Liver (tissue), 9 donors: Measurements from ENCODE around the gene TRIM71. TPM values are rescaled to one million over a fixed set of nuclear protein-coding genes. Genes with fewer than 3 reads are reported as not detected.

Experiments used
- DNase-seq: peaks from one replicate; pipeline ENCODE4 v3.0.0-alpha.2; 2017; ENCODE audit warnings: low spot score
- H3K27ac ChIP-seq, 2 donors: one replicate each; pipeline ENCODE4 v1.7.0; 2013; ENCODE audit warnings: inconsistent platforms in 2 of 2, low read length in 2 of 2, control low read depth in 1 of 2, low read depth in 1 of 2, mild to moderate bottlenecking in 1 of 2
- H3K27me3 ChIP-seq, 4 donors: one replicate each; pipeline versions ENCODE4 v1.6.1 to v1.7.0; 2013; ENCODE audit warnings: low read length in 3 of 4, inconsistent platforms in 1 of 4, mild to moderate bottlenecking in 1 of 4, moderate library complexity in 1 of 4; ENCODE audit not compliant: control insufficient read depth in 4 of 4, insufficient read depth in 4 of 4
- H3K36me3 ChIP-seq, 4 donors: one replicate each; pipeline versions ENCODE4 v1.6.1 to v1.7.0; 2013; ENCODE audit warnings: low read length in 3 of 4, mild to moderate bottlenecking in 3 of 4, low read depth in 1 of 4, moderate library complexity in 1 of 4; ENCODE audit not compliant: control insufficient read depth in 4 of 4, insufficient read depth in 3 of 4
- H3K4me1 ChIP-seq, 4 donors: one replicate each; pipeline versions ENCODE4 v1.6.1 to v1.7.0; 2013; ENCODE audit warnings: low read length in 3 of 4, mild to moderate bottlenecking in 3 of 4, moderate library complexity in 1 of 4; ENCODE audit not compliant: control insufficient read depth in 4 of 4, insufficient read depth in 4 of 4
- H3K4me3 ChIP-seq, 3 donors: one replicate each; pipeline versions ENCODE4 v1.6.1 to v1.7.0; 2013; ENCODE audit warnings: low read length in 3 of 3, control low read depth in 1 of 3, low read depth in 1 of 3, mild to moderate bottlenecking in 1 of 3
- H3K9ac ChIP-seq, 2 donors: one replicate each; pipeline ENCODE4 v1.7.0; 2013; ENCODE audit warnings: low read length in 2 of 2, mild to moderate bottlenecking in 2 of 2, moderate library complexity in 2 of 2, control low read depth in 1 of 2, low read depth in 1 of 2
- H3K9me3 ChIP-seq, 4 donors: one replicate each; pipeline versions ENCODE4 v1.6.1 to v1.7.0; 2013; ENCODE audit warnings: low read length in 3 of 4; ENCODE audit not compliant: control insufficient read depth in 4 of 4
- ATF3 ChIP-seq: IDR thresholded peaks from 2 replicates; pipeline ENCODE4 v1.6.1; 2016; ENCODE audit warnings: antibody characterized with exemption
- CTCF ChIP-seq: fragments of 150-350 bp; IDR thresholded peaks from 2 replicates; pipeline ENCODE4 v1.5.1; 2017; ENCODE audit warnings: improper control_type of control experiment, low read depth, low read length; ENCODE audit not compliant: missing input control
- FOXA1 ChIP-seq: IDR thresholded peaks from 2 replicates; pipeline ENCODE4 v1.6.1; 2016; ENCODE audit warnings: antibody characterized with exemption
- HNF4A ChIP-seq, 2 donors: conservative IDR thresholded peaks; 2 replicates each; pipeline ENCODE4 v1.6.1; 2016; ENCODE audit warnings: antibody characterized with exemption in 2 of 2, mild to moderate bottlenecking in 2 of 2
- HNF4G ChIP-seq: IDR thresholded peaks from 2 replicates; pipeline ENCODE4 v1.6.1; 2016; ENCODE audit warnings: antibody characterized with exemption
- JUND ChIP-seq, 2 donors: IDR thresholded peaks; 2 replicates each; pipeline ENCODE4 v1.6.1; 2016; ENCODE audit warnings: antibody characterized with exemption in 2 of 2
- RXRA ChIP-seq, 2 donors: IDR thresholded peaks; 2 replicates each; pipeline ENCODE4 v1.6.1; 2017 to 2018; ENCODE audit warnings: antibody characterized with exemption in 2 of 2, mild to moderate bottlenecking in 1 of 2
- SP1 ChIP-seq: IDR thresholded peaks from 2 replicates; pipeline ENCODE4 v1.6.1; 2018; ENCODE audit warnings: antibody characterized with exemption, mild to moderate bottlenecking
- WGBS: extraction: QIAGEN DNeasy Blood & Tissue Kit; methylation state at CpG from one replicate; pipeline ENCODE4 v1.1.7; 2013; 5-methylcytosine and 5-hydroxymethylcytosine counted together
- polyA plus RNA-seq, 2 donors: library from polyadenylated mRNA; stranded (reverse) in 1 of 2; unstranded in 1 of 2; fragments of 200-250 nt in 1 of 2; fragments of >200 nt in 1 of 2; fragmentation: Nextera tagmentation in 1 of 2; extraction: Ambion mirVana in 1 of 2; gene quantifications; one replicate each; pipeline versions ENCODE4 v1.2.1 to v1.2.3, GENCODE V29; 2013 to 2015
- total RNA-seq, 2 donors: library from RNA; depleted of rRNA; stranded (reverse); fragments of >200 nt; gene quantifications; one replicate each; pipeline ENCODE4 v1.2.3, GENCODE V29; 2014
- TF ChIP-seq, protein P1 (sequence below): IDR thresholded peaks from 2 replicates; pipeline ENCODE4 v1.6.1; 2016; ENCODE audit warnings: antibody characterized with exemption
- TF ChIP-seq, protein P2 (sequence below): IDR thresholded peaks from 2 replicates; pipeline ENCODE4 v1.6.1; 2016; ENCODE audit warnings: antibody characterized with exemption, mild to moderate bottlenecking
- donor health status: healthy.
- donor health status: healthy.
- donor health status: healthy.
- donor health status: healthy.
- donor health status: healthy.

The TRIM71 gene
- total and polyA plus RNA-seq, 4 donors, result under 0.01 to 9.1 TPM; not detected in 2

- H3K4me3 ChIP-seq, result no peak overlapping the region
- peaks cover 0 to 6% (median 4%) of the 10 kb centered on the region in 4 donors for H3K4me1 ChIP-seq
- no peaks in the 10 kb centered on the region for H3K9me3 ChIP-seq
- no peak overlapping the region for H3K27ac ChIP-seq
- 58% methylated on average over 4 of the region's 4 CpGs for WGBS
- no peak for TF ChIP-seq HNF4G
- TF ChIP-seq, protein P1, sequence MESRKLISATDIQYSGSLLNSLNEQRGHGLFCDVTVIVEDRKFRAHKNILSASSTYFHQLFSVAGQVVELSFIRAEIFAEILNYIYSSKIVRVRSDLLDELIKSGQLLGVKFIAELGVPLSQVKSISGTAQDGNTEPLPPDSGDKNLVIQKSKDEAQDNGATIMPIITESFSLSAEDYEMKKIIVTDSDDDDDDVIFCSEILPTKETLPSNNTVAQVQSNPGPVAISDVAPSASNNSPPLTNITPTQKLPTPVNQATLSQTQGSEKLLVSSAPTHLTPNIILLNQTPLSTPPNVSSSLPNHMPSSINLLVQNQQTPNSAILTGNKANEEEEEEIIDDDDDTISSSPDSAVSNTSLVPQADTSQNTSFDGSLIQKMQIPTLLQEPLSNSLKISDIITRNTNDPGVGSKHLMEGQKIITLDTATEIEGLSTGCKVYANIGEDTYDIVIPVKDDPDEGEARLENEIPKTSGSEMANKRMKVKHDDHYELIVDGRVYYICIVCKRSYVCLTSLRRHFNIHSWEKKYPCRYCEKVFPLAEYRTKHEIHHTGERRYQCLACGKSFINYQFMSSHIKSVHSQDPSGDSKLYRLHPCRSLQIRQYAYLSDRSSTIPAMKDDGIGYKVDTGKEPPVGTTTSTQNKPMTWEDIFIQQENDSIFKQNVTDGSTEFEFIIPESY, result no peak
- no peak for TF ChIP-seq RXRA (IDR thresholded peaks at IDR 0.05)
- no peak for TF ChIP-seq FOXA1
- no peak for TF ChIP-seq CTCF
- TF ChIP-seq, protein P2, sequence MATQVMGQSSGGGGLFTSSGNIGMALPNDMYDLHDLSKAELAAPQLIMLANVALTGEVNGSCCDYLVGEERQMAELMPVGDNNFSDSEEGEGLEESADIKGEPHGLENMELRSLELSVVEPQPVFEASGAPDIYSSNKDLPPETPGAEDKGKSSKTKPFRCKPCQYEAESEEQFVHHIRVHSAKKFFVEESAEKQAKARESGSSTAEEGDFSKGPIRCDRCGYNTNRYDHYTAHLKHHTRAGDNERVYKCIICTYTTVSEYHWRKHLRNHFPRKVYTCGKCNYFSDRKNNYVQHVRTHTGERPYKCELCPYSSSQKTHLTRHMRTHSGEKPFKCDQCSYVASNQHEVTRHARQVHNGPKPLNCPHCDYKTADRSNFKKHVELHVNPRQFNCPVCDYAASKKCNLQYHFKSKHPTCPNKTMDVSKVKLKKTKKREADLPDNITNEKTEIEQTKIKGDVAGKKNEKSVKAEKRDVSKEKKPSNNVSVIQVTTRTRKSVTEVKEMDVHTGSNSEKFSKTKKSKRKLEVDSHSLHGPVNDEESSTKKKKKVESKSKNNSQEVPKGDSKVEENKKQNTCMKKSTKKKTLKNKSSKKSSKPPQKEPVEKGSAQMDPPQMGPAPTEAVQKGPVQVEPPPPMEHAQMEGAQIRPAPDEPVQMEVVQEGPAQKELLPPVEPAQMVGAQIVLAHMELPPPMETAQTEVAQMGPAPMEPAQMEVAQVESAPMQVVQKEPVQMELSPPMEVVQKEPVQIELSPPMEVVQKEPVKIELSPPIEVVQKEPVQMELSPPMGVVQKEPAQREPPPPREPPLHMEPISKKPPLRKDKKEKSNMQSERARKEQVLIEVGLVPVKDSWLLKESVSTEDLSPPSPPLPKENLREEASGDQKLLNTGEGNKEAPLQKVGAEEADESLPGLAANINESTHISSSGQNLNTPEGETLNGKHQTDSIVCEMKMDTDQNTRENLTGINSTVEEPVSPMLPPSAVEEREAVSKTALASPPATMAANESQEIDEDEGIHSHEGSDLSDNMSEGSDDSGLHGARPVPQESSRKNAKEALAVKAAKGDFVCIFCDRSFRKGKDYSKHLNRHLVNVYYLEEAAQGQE, result no peak
- no peak for TF ChIP-seq SP1
- TF ChIP-seq ATF3, result no peak
- no peak for TF ChIP-seq JUND (IDR thresholded peaks at IDR 0.05)
- no peaks in the 10 kb centered on the region for H3K36me3 ChIP-seq
- peaks cover 0 to 2% (median 0%) of the 10 kb centered on the region in 4 donors for H3K27me3 ChIP-seq
- DNase-seq, result no peak
- no peak overlapping the region for H3K9ac ChIP-seq
These were observed 18.2 kb downstream of the TRIM71 start for GRCh38 chr3:32835961-32836360.

GRCh38 chr3:32836601-32837000 is 18.8 kb downstream of the TRIM71 start:
- no peak for DNase-seq
- peaks cover 0 to 2% (median 0%) of the 10 kb centered on the region in 4 donors for H3K27me3 ChIP-seq
- H3K4me1 ChIP-seq, result peaks cover 0 to 6% (median 4%) of the 10 kb centered on the region in 4 donors
- TF ChIP-seq CTCF (no peak), HNF4A (conservative IDR thresholded peaks at IDR 0.05) (no peak)
- WGBS, result 75% methylated on average over 4 of the region's 4 CpGs
- no peaks in the 10 kb centered on the region for H3K9me3 ChIP-seq
- H3K36me3 ChIP-seq, result no peaks in the 10 kb centered on the region
- no peak overlapping the region for H3K4me3 ChIP-seq
- H3K9ac ChIP-seq, result no peak overlapping the region
- no peak overlapping the region for H3K27ac ChIP-seq
